H9 (cell line): ENCODE results near the gene DACT2. TPM values are rescaled to one million over a fixed set of nuclear protein-coding genes. Genes with fewer than 3 reads are reported as not detected.

ENCODE experiments used
- DNase-seq: peaks from one replicate; pipeline ENCODE4 v3.0.0-alpha.2; 2017
- H2AFZ ChIP-seq: one replicate; pipeline ENCODE4 v1.6.1; 2013; ENCODE audit warnings: mild to moderate bottlenecking, low read length, control low read depth, moderate library complexity
- H2AK5ac ChIP-seq: 2 replicates; pipeline ENCODE4 v1.6.1; 2013; ENCODE audit warnings: low read length, control low read depth, mixed read lengths; ENCODE audit not compliant: insufficient read length
- H2BK120ac ChIP-seq: one replicate; pipeline ENCODE4 v1.6.1; 2013; ENCODE audit warnings: low read depth, mild to moderate bottlenecking, low read length, control low read depth, inconsistent platforms; ENCODE audit not compliant: poor library complexity, severe bottlenecking
- H2BK12ac ChIP-seq: 2 replicates; pipeline ENCODE4 v1.6.1; 2013; ENCODE audit warnings: low read length, control low read depth, mixed read lengths, low read depth; ENCODE audit not compliant: insufficient read length
- H2BK15ac ChIP-seq: 2 replicates; pipeline ENCODE4 v1.6.1; 2013; ENCODE audit warnings: low read depth, low read length, control low read depth
- H2BK20ac ChIP-seq: one replicate; pipeline ENCODE4 v1.6.1; 2013; ENCODE audit warnings: low read depth, mild to moderate bottlenecking, low read length, control low read depth, inconsistent platforms; ENCODE audit not compliant: poor library complexity, severe bottlenecking
- H2BK5ac ChIP-seq: 2 replicates; pipeline ENCODE4 v1.6.1; 2013; ENCODE audit warnings: low read length, control low read depth, mixed read lengths; ENCODE audit not compliant: insufficient read length
- H3K14ac ChIP-seq: 2 replicates; pipeline ENCODE4 v1.6.1; 2013; ENCODE audit warnings: low read length, control low read depth; ENCODE audit not compliant: insufficient read depth
- H3K18ac ChIP-seq: 2 replicates; pipeline ENCODE4 v1.6.1; 2013; ENCODE audit warnings: low read depth, mild to moderate bottlenecking, mixed read lengths, low read length, control low read depth; ENCODE audit not compliant: insufficient read length
- H3K23ac ChIP-seq: 2 replicates; pipeline ENCODE4 v1.6.1; 2013; ENCODE audit warnings: low read length, control low read depth, mixed read lengths, low read depth; ENCODE audit not compliant: insufficient read length
- H3K23me2 ChIP-seq: 2 replicates; pipeline ENCODE4 v1.6.1; 2013; ENCODE audit warnings: low read depth, mild to moderate bottlenecking, mixed read lengths, low read length, control low read depth; ENCODE audit not compliant: insufficient read length, poor library complexity, severe bottlenecking
- H3K27ac ChIP-seq: 2 replicates; pipeline ENCODE4 v1.5.1; 2013; ENCODE audit warnings: low read length, control low read depth, mixed read lengths, low read depth; ENCODE audit not compliant: insufficient read length
- H3K27me3 ChIP-seq: 2 replicates; pipeline ENCODE4 v1.6.1; 2013; ENCODE audit warnings: low read length, control low read depth, inconsistent platforms; ENCODE audit not compliant: insufficient read depth
- H3K4ac ChIP-seq: 2 replicates; pipeline ENCODE4 v1.6.1; 2013; ENCODE audit warnings: low read depth, mild to moderate bottlenecking, control low read depth, inconsistent platforms, low read length, moderate library complexity
- H3K4me1 ChIP-seq: 2 replicates; pipeline ENCODE4 v1.6.1; 2013; ENCODE audit warnings: low read length, control low read depth, inconsistent platforms; ENCODE audit not compliant: insufficient read depth
- H3K4me2 ChIP-seq: 2 replicates; pipeline ENCODE4 v1.6.1; 2013; ENCODE audit warnings: low read length, control low read depth, mixed read lengths; ENCODE audit not compliant: insufficient read length, insufficient read depth
- H3K56ac ChIP-seq: 2 replicates; pipeline ENCODE4 v1.6.1; 2013; ENCODE audit warnings: low read depth, mild to moderate bottlenecking, mixed read lengths, low read length, control low read depth; ENCODE audit not compliant: insufficient read length
- H3K79me1 ChIP-seq: 2 replicates; pipeline ENCODE4 v1.6.1; 2013; ENCODE audit warnings: low read depth, mild to moderate bottlenecking, moderate library complexity, low read length, control low read depth, inconsistent platforms; ENCODE audit not compliant: insufficient read depth, poor library complexity, severe bottlenecking
- H3K79me2 ChIP-seq: 2 replicates; pipeline ENCODE4 v1.6.1; 2013; ENCODE audit warnings: low read length, control low read depth, inconsistent platforms; ENCODE audit not compliant: insufficient read depth
- H3K9ac ChIP-seq: 2 replicates; pipeline ENCODE4 v1.6.1; 2013; ENCODE audit warnings: low read length, control low read depth, mixed read lengths; ENCODE audit not compliant: insufficient read length; ENCODE audit errors: extremely low read depth
- H3K9me3 ChIP-seq: one replicate; pipeline ENCODE4 v1.6.1; 2013; ENCODE audit warnings: low read depth, low read length, inconsistent platforms; ENCODE audit not compliant: control insufficient read depth
- H3T11ph ChIP-seq: one replicate; pipeline ENCODE4 v1.6.1; 2013; ENCODE audit warnings: mild to moderate bottlenecking, low read length, control low read depth, inconsistent platforms
- H4K20me1 ChIP-seq: one replicate; pipeline ENCODE4 v1.6.1; 2013; ENCODE audit not compliant: control insufficient read depth, insufficient read length, insufficient read depth
- H4K5ac ChIP-seq: 2 replicates; pipeline ENCODE4 v1.6.1; 2013; ENCODE audit warnings: low read depth, mild to moderate bottlenecking, mixed read lengths, low read length, control low read depth; ENCODE audit not compliant: insufficient read length
- H4K8ac ChIP-seq: replicated peaks from 2 replicates; pipeline ENCODE4 v1.6.1; 2013; ENCODE audit warnings: low read length, control low read depth, mixed read lengths, low read depth; ENCODE audit not compliant: insufficient read length
- H4K91ac ChIP-seq: 2 replicates; pipeline ENCODE4 v1.6.1; 2013; ENCODE audit warnings: low read depth, mild to moderate bottlenecking, moderate library complexity, mixed read lengths, low read length, control low read depth; ENCODE audit not compliant: insufficient read length
- H3K27ac Mint-ChIP-seq, 3 experiments: 2 replicates in 2 of 3; 3 replicates in 1 of 3; pipeline ENCODE4 v1.8.0; 2020 to 2021; ENCODE audit warnings: mixed read lengths in 3 of 3, mild to moderate bottlenecking in 1 of 3, moderate library complexity in 1 of 3
- H3K27me3 Mint-ChIP-seq: 2 replicates; pipeline ENCODE4 v1.8.0; 2021; ENCODE audit warnings: low read depth, mild to moderate bottlenecking, moderate library complexity, mixed read lengths
- H3K36me3 Mint-ChIP-seq, 3 experiments: 2 replicates in 2 of 3; 3 replicates in 1 of 3; pipeline ENCODE4 v1.8.0; 2020 to 2021; ENCODE audit warnings: low read depth in 3 of 3, mixed read lengths in 3 of 3; ENCODE audit not compliant: insufficient read depth in 1 of 3
- H3K4me1 Mint-ChIP-seq, 2 experiments: 2 replicates each; pipeline ENCODE4 v1.8.0; 2020; ENCODE audit warnings: mixed read lengths in 2 of 2
- H3K4me3 Mint-ChIP-seq, 2 experiments: 2 replicates in 1 of 2; 3 replicates in 1 of 2; pipeline ENCODE4 v1.8.0; 2020 to 2021; ENCODE audit warnings: mild to moderate bottlenecking in 2 of 2, mixed read lengths in 2 of 2, moderate library complexity in 1 of 2
- H3K9me3 Mint-ChIP-seq, 2 experiments: 2 replicates in 1 of 2; 3 replicates in 1 of 2; pipeline ENCODE4 v1.8.0; 2020; ENCODE audit warnings: mild to moderate bottlenecking in 2 of 2, mixed read lengths in 2 of 2, moderate library complexity in 1 of 2
- WGBS: extraction: QIAGEN DNeasy Blood & Tissue Kit; methylation state at CpG from one replicate; pipeline ENCODE4 v1.1.7; 2013; ENCODE audit warnings: missing lambda C conversion rate, low lambda C conversion rate, mixed read lengths; ENCODE audit not compliant: insufficient read length; ENCODE audit errors: extremely low coverage; 5-methylcytosine and 5-hydroxymethylcytosine counted together
- total RNA-seq: library from RNA; stranded (reverse); gene quantifications from 2 replicates; pipeline ENCODE4 v1.2.1, GENCODE V29; 2021
- TF ChIP-seq, protein P1 (sequence below): fragments of 200-600 bp; sonication (generic); conservative IDR thresholded peaks from 3 replicates; pipeline ENCODE4 v1.8.0; 2021; ENCODE audit warnings: antibody characterized with exemption, mild to moderate bottlenecking

Gene DACT2
- total RNA-seq, 1 experiment from 2014 or later = 1.8 TPM

DNA sequence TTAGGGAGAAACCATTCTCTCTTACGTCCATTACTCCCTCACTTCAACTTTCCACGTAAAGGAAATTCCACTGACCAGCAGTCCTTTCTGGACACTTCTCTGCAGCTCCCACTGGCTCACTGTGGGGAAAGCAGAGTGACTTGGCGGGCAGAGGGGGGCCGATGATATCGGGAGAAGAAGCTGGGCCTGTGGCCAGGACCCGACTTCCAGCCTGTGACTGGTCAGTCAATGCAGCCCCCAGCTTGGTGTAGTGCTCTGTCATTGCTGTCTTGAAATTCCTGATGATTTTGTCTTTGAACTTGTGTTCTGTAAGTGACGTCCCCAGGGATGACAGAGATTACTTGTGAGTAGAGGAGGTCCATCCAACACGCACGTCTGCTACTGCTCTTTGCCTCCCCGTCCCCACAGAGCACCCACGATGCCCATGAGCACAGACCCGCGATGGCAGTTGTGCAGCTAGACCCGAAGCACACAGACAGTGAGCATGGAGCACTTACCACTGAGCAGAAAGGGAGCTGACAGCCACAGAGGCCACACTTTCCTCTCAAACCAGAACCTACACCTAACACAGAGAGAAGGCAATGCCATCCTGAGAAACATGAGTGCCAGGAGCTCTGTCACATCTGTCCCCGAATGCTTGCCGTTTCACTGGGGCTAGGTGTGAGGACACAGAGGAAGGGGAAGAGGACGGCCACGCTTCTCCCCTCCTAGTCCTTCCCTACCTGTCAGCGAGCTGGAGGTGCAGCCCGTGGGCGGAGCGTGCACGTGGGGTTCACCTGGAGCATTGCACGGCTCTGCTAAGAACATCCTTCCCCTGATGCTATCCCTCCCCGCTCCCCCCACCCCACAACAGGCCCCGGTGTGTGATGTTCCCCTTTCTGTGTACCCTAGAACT, 25.7 kb downstream of the DACT2 start:
- no peak overlapping the region for H2BK15ac ChIP-seq
- H4K5ac ChIP-seq = no peak overlapping the region
- no peak overlapping the region for H3T11ph ChIP-seq
- H3K4me1 Mint-ChIP-seq = no peaks in the 10 kb centered on the region
- H2BK120ac ChIP-seq = no peak overlapping the region
- no peak overlapping the region for H3K4me2 ChIP-seq
- no peak overlapping the region for H3K27ac ChIP-seq
- H3K4me3 Mint-ChIP-seq = no peak overlapping the region
- H2AFZ ChIP-seq = no peak overlapping the region
- no peak overlapping the region for H2BK12ac ChIP-seq
- TF ChIP-seq, protein P1, sequence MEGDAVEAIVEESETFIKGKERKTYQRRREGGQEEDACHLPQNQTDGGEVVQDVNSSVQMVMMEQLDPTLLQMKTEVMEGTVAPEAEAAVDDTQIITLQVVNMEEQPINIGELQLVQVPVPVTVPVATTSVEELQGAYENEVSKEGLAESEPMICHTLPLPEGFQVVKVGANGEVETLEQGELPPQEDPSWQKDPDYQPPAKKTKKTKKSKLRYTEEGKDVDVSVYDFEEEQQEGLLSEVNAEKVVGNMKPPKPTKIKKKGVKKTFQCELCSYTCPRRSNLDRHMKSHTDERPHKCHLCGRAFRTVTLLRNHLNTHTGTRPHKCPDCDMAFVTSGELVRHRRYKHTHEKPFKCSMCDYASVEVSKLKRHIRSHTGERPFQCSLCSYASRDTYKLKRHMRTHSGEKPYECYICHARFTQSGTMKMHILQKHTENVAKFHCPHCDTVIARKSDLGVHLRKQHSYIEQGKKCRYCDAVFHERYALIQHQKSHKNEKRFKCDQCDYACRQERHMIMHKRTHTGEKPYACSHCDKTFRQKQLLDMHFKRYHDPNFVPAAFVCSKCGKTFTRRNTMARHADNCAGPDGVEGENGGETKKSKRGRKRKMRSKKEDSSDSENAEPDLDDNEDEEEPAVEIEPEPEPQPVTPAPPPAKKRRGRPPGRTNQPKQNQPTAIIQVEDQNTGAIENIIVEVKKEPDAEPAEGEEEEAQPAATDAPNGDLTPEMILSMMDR = no peak
- H3K79me2 ChIP-seq = no peaks in the 10 kb centered on the region
- H3K27me3 ChIP-seq = no peaks in the 10 kb centered on the region
- H3K18ac ChIP-seq = no peak overlapping the region
- H4K20me1 ChIP-seq = peaks cover 2% of the 10 kb centered on the region
- no peak overlapping the region for H2BK5ac ChIP-seq
- H3K14ac ChIP-seq = no peak overlapping the region; the same call in 1 of the 2 replicates
- no peak overlapping the region for H2BK20ac ChIP-seq
- H4K91ac ChIP-seq = no peak overlapping the region
- peaks cover 3 to 5% of the 10 kb centered on the region in 2 experiments; a peak in 2 of 5 replicates for H3K9me3 Mint-ChIP-seq
- H3K9me3 ChIP-seq = no peaks in the 10 kb centered on the region
- no peak overlapping the region for H3K23ac ChIP-seq
- H3K56ac ChIP-seq = no peak overlapping the region
- H3K23me2 ChIP-seq = no peaks in the 10 kb centered on the region
- no peak overlapping the region for H3K9ac ChIP-seq
- no peak overlapping the region for H4K8ac ChIP-seq
- no peak overlapping the region for H3K27ac Mint-ChIP-seq
- peaks cover 0 to 5% (median 0%) of the 10 kb centered on the region in 3 experiments; a peak in 1 of 7 replicates for H3K36me3 Mint-ChIP-seq
- no peaks in the 10 kb centered on the region for H3K79me1 ChIP-seq
- DNase-seq = no peak
- no peak overlapping the region for H3K4ac ChIP-seq
- H2AK5ac ChIP-seq = no peak overlapping the region
- H3K4me1 ChIP-seq = no peaks in the 10 kb centered on the region
- no CpG with 5 or more reads among the region's 26 CpGs for WGBS
- peaks cover 43% of the 10 kb centered on the region for H3K27me3 Mint-ChIP-seq
